PC-3 (cell line): ENCODE measurements around the gene PLPPR4. TPM values are rescaled to one million over a fixed set of nuclear protein-coding genes. Genes with fewer than 3 reads are reported as not detected.
"Not testable (repeated sequence)": the region's sequence is repeated elsewhere in the genome, so short reads cannot be mapped to it uniquely, and the experiment has no call there.

Experiments used
- ATAC-seq: fragments of 200-7000 bp; cut with Tn5 transposase; 2 replicates; pipeline ENCODE4 v1.9.1; 2020; ENCODE audit warnings: mild to moderate bottlenecking, moderate library complexity
- BruUV-seq: library from RNA; stranded (reverse); fragments of 400-500 nt; replicated peaks from 2 replicates; lab custom pipeline; 2021; lab: Mats Ljungman, UMichigan
- CTCF ChIA-PET: fragments of 300-600 bp; sonication (Branson Sonifier 250); formaldehyde crosslinking; loops from one replicate; lab custom pipeline; 2022; ENCODE audit warnings: antibody characterized with exemption; lab: Charles Lee
- POLR2A ChIA-PET: fragments of 300-600 bp; sonication (Branson Sonifier 250); formaldehyde crosslinking; loops from one replicate; lab custom pipeline; 2022; ENCODE audit warnings: antibody characterized with exemption; ENCODE audit not compliant: unreplicated experiment; lab: Charles Lee
- DNase-seq: peaks from one replicate; pipeline ENCODE4 v3.0.0-alpha.2; 2015
- H2AFZ ChIP-seq: fragments of 300-600 bp; sonication (generic); 2 replicates; pipeline ENCODE4 v1.6.0; 2016; ENCODE audit warnings: antibody characterized with exemption, low read length
- H3F3A ChIP-seq: fragments of 300-600 bp; sonication (generic); one replicate; pipeline ENCODE4 v1.6.0; 2017; ENCODE audit warnings: antibody characterized with exemption, low read length, control low read depth, mild to moderate bottlenecking; ENCODE audit not compliant: unreplicated experiment
- H3K27ac ChIP-seq: fragments of 300-600 bp; sonication (generic); 2 replicates; pipeline ENCODE4 v1.5.1; 2016; ENCODE audit warnings: mild to moderate bottlenecking, low read length
- H3K27me3 ChIP-seq: fragments of 300-600 bp; sonication (generic); 2 replicates; pipeline ENCODE4 v1.6.1; 2016; ENCODE audit warnings: low read length, mixed read lengths
- H3K36me3 ChIP-seq: fragments of 300-600 bp; sonication (generic); 2 replicates; pipeline ENCODE4 v1.6.1; 2016; ENCODE audit warnings: low read depth, mixed run types, low read length, mixed read lengths
- H3K4me1 ChIP-seq: fragments of 300-600 bp; sonication (generic); 2 replicates; pipeline ENCODE4 v1.5.1; 2016; ENCODE audit warnings: low read length; ENCODE audit not compliant: insufficient read depth
- H3K4me2 ChIP-seq: fragments of 300-600 bp; sonication (generic); 2 replicates; pipeline ENCODE4 v1.6.0; 2016; ENCODE audit warnings: low read length
- H3K4me3 ChIP-seq: fragments of 300-600 bp; sonication (generic); 2 replicates; pipeline ENCODE4 v1.5.1; 2016; ENCODE audit warnings: mild to moderate bottlenecking, low read length, mixed read lengths
- H3K79me2 ChIP-seq: fragments of 300-600 bp; sonication (generic); 2 replicates; pipeline ENCODE4 v1.6.1; 2017; ENCODE audit warnings: low read length, mixed read lengths
- H3K9ac ChIP-seq: fragments of 300-600 bp; sonication (generic); 2 replicates; pipeline ENCODE4 v1.6.0; 2016; ENCODE audit warnings: mild to moderate bottlenecking, low read length
- H3K9me2 ChIP-seq: fragments of 300-600 bp; sonication (generic); replicated peaks from 2 replicates; pipeline ENCODE4 v1.6.1; 2016; ENCODE audit warnings: mixed run types, low read length, mixed read lengths
- H3K9me3 ChIP-seq: fragments of 300-600 bp; sonication (generic); 2 replicates; pipeline ENCODE4 v1.6.1; 2016; ENCODE audit warnings: low read length, mixed read lengths
- H4K20me1 ChIP-seq: fragments of 300-600 bp; sonication (generic); 2 replicates; pipeline ENCODE4 v1.6.1; 2016; ENCODE audit warnings: low read length, mixed read lengths
- CTCF ChIP-seq: fragments of 300-600 bp; sonication (generic); conservative IDR thresholded peaks from 2 replicates; pipeline ENCODE4 v1.5.1; 2017; ENCODE audit warnings: antibody characterized with exemption, low read depth, mild to moderate bottlenecking, low read length
- EZH2 ChIP-seq: fragments of 300-600 bp; sonication (generic); IDR thresholded peaks from one replicate; pipeline ENCODE4 v1.6.1; 2017; ENCODE audit warnings: antibody characterized with exemption, mild to moderate bottlenecking, low read length; ENCODE audit not compliant: unreplicated experiment
- EZH2phosphoT487 ChIP-seq: fragments of 300-600 bp; sonication (generic); IDR thresholded peaks from 2 replicates; pipeline ENCODE4 v1.6.1; 2018; ENCODE audit warnings: mild to moderate bottlenecking, antibody characterized with exemption, low read length, borderline replicate concordance
- intact Hi-C: fragments of 100-400 bp; cut with micrococcal nuclease; formaldehyde crosslinking; loops from 2 replicates; pipeline ENCODE4 v1.9.0; 2023
- total RNA-seq: library from RNA; depleted of rRNA; stranded (reverse); fragments of >200 nt; gene quantifications from 2 replicates; pipeline ENCODE4 v1.2.3, GENCODE V29; 2014

The PLPPR4 gene
- total RNA-seq, 1 experiment from 2014 or later: 0.44 TPM

GRCh38 chr1:99281105-99281504 lies 16.8 kb downstream of the PLPPR4 start:
- ATAC-seq (no peak), DNase-seq (no peak)
- no peaks in the 10 kb centered on the region for H3K9me3 ChIP-seq
- no TSS peak for BruUV-seq
- H3K27ac ChIP-seq: no peak overlapping the region
- CTCF ChIA-PET: no interaction called here
- H3K36me3 ChIP-seq: no peaks in the 10 kb centered on the region
- H3K9ac ChIP-seq: no peak overlapping the region
- no peak overlapping the region for H3K4me3 ChIP-seq
- H4K20me1 ChIP-seq: no peaks in the 10 kb centered on the region
- H3F3A ChIP-seq: no peaks in the 10 kb centered on the region
- H3K4me1 ChIP-seq: no peaks in the 10 kb centered on the region
- POLR2A ChIA-PET: no interaction called here
- no peaks in the 10 kb centered on the region for H3K9me2 ChIP-seq
- H2AFZ ChIP-seq: no peak overlapping the region
- no peak overlapping the region for H3K4me2 ChIP-seq
- TF ChIP-seq EZH2phosphoT487 (no peak), CTCF (no peak), EZH2 (no peak)
- H3K79me2 ChIP-seq: no peaks in the 10 kb centered on the region
- intact Hi-C loops: no loop called here
- H3K27me3 ChIP-seq: no peaks in the 10 kb centered on the region

- no peak for DNase-seq
- no peak overlapping the region for H3K27ac ChIP-seq
Measured at GRCh38 chr1:99282536-99282935, 18.2 kb downstream of the PLPPR4 start.

GRCh38 chr1:99283521-99283920 lies 19.2 kb downstream of the PLPPR4 start:
- H3K36me3 ChIP-seq, H2AFZ ChIP-seq, H3K9me2 ChIP-seq, H3K4me1 ChIP-seq, CTCF ChIA-PET, H3K4me2 ChIP-seq, H3K79me2 ChIP-seq, H3K9ac ChIP-seq, DNase-seq, H4K20me1 ChIP-seq, BruUV-seq, H3K27ac ChIP-seq, H3K27me3 ChIP-seq, H3K9me3 ChIP-seq, intact Hi-C loops, H3F3A ChIP-seq, ATAC-seq, POLR2A ChIA-PET, H3K4me3 ChIP-seq: not testable (repeated sequence)

More at GRCh38 chr1:99282536-99282935, 18.2 kb downstream of the PLPPR4 start:
- BruUV-seq: no TSS peak
- Histone ChIP-seq H3K4me1 (no peaks in the 10 kb centered on the region), H3K27me3 (no peaks in the 10 kb centered on the region), H3K4me2 (no peak overlapping the region), H3K9me2 (no peaks in the 10 kb centered on the region), H3K9me3 (no peaks in the 10 kb centered on the region), H3K9ac (no peak overlapping the region), H3K36me3 (no peaks in the 10 kb centered on the region), H4K20me1 (no peaks in the 10 kb centered on the region), H3F3A (no peaks in the 10 kb centered on the region), H3K4me3 (no peak overlapping the region), H2AFZ (no peak overlapping the region), H3K79me2 (no peaks in the 10 kb centered on the region)
- intact Hi-C loops: no loop called here
- ATAC-seq: no peak
- TF ChIP-seq EZH2 (no peak), EZH2phosphoT487 (no peak), CTCF (no peak)
- ChIA-PET POLR2A (no interaction called here), CTCF (no interaction called here)
